ENCODE data around the gene ATP6V1F.

Gene ATP6V1F

DNA sequence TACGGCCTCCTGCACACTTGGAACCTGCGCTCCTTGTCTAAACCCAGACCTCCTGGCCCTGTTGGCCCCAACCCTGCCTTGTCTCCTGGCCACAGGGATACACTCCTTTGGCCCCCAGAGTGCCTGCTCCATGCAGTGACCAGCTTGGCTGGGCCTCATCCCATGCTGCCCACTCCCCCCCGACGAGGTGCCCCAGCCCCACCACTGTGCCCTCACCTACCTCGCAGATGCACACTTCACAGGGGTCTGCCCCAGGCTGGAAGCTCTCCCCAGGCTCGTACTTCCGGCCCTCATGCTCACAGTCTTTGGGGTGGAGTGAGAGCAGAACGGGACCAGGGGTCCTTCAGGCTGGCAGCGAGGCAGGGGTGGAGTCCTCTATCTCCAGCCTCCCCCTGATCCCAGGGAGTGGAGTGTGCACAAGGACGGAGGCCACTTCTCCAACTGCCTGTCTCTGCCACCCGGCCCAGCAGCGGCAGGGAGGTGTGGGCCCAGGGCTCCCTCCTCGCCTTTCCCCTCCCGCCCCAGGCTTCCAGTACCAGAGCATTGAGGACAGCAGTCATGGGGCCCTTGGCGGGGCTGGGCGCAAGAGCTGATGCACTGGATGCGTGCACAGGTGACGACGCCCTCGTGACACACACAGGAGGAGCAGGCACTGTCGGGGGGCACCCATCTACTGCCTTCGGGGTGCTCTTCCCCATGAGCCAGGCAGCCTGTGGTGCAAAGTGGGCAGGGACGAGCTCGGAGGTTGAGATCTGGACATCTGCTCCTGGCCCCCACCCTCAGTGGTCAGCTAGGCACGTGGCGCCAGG, 22.1 kb downstream of the ATP6V1F start:
- no peak for DNase-seq

GRCh38 chr7:128885370-128886187, 22.9 kb downstream of the ATP6V1F start:
- no peak for DNase-seq

DNA sequence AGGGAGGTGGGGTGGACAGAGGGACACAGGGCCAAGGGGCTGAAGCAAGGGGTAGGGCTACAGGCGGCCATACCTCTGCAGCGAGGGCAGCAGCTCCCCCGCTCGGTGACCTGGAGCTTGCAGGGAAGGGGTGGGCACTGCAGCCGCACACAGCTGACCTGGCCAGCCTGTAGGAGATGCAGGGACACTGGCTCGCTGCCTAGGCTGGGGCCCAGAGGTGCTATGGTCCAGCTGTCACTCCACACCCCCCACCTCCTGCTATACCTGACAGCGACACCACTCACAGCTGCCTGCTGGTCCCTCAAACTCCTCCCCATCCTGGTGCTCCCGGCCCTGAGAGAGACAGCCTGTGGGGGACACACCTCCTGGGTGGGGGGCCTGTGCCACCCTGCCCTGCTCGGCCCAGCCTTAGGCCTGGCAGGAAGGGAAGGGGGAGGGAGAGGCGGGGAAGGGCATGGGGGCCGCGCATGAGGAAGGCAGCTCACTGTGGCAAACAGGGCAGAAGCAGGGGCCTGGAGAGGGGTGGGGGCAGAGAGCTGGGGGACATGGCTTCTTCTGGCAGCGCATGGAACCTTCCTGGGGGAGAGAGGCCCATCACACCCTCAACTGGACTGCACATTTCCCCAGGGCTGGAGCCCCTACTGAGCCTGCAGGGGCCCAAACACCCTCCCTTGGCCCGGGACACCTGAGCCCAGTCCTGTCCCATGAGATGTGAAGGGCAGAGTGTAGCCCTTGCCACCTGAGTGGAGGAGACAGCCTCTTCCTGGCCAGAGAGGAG, 23.9 kb downstream of the ATP6V1F start:
- no peak for DNase-seq

DNA sequence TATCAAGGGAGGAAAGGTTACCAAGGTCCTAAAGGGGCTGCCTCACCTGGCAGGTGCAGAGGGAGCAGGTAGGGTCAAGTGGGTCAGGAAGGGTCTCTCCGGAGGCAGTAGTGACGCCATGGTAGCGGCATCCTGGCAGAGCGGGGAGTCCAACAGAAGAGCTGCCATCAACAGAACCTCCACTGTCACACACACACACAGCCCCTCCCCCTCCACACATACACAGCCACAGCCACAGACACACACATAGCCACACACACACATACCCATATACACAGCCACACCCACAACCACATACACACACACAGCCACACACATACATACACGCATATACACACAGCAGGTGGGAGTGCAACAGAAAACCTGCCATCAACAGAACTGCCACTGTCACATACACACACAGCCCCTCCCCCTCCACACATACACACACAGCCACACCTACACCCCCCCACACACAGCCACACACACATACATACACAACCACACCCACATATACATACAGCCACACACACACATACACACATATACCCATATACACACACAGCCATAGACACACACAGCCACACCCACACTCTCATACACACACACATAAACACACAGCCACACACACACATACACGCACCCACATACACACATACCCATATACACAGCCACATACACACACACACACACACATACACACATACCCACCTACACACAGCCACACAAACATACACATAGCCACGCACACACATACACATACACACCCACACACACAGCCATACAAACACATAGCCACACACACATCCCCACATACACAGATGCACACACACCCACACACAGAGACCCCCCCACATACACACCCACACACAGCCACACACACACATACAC, 24.7 kb downstream of the ATP6V1F start:
- no peak for DNase-seq

- DNase-seq = no peak
Measured at GRCh38 chr7:128888039-128888755, 25.5 kb downstream of the ATP6V1F start.

DNA sequence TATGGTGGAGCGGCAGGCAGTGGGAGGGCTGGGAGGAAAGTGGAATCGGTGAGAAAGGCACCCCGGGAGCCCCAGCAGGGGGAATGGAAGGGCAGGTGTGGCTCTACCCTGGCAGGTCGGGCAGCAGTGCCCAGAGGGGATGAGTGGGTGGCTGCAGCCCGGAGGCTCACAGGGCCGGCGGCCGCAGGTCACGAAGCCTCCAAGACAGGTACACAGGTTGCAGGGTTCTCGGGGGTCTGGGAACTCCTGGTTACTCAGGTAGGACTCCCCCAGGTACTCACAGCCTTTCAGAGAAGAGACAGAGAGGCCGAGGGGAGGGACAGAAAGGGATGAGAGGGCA, 26.1 kb downstream of the ATP6V1F start:
- DNase-seq = no peak

- no peak for DNase-seq
Measured at GRCh38 chr7:128889121-128889520, 26.5 kb downstream of the ATP6V1F start.

- DNase-seq = no peak
Measured at GRCh38 chr7:128890306-128891109, 27.9 kb downstream of the ATP6V1F start.

GRCh38 chr7:128891110-128891941, 28.7 kb downstream of the ATP6V1F start:
- DNase-seq = no peak

GRCh38 chr7:128891942-128892269, 29.2 kb downstream of the ATP6V1F start:
- DNase-seq = no peak

DNA sequence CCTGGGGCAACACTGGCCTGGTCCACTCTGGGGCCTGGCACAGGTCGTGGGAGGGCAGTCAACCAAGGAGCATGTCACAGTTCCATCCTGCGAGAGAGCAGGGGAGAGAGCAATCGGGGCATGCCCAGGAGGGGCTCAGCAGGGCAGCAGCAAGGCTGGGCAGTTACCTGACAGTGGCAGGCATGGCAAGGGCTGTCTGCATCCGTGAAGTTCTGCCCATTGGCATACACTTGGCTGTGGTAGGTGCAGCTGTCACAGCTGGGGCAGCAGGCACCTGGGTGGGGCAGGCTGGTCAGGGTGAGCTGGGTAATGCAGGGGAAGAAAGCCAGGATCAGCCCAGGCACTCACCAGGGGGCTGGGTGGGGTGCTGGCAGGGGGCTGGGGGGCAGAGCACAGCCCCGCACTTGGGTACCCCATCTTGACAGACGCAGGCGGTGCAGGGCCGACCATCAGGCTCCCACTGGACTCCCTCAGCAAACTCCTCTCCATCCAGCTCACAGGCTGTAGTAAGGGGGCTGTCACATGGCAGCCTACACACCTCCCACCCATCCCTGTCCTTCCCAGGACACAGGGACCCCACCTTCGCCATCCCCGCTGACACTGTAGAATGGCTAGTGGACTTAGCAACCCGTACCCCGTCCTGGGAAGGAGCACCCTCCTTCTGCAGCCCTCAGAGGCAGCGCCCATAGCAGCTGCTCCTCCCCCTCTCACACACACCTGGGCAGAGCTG, 30.0 kb downstream of the ATP6V1F start:
- no peak for DNase-seq

DNA sequence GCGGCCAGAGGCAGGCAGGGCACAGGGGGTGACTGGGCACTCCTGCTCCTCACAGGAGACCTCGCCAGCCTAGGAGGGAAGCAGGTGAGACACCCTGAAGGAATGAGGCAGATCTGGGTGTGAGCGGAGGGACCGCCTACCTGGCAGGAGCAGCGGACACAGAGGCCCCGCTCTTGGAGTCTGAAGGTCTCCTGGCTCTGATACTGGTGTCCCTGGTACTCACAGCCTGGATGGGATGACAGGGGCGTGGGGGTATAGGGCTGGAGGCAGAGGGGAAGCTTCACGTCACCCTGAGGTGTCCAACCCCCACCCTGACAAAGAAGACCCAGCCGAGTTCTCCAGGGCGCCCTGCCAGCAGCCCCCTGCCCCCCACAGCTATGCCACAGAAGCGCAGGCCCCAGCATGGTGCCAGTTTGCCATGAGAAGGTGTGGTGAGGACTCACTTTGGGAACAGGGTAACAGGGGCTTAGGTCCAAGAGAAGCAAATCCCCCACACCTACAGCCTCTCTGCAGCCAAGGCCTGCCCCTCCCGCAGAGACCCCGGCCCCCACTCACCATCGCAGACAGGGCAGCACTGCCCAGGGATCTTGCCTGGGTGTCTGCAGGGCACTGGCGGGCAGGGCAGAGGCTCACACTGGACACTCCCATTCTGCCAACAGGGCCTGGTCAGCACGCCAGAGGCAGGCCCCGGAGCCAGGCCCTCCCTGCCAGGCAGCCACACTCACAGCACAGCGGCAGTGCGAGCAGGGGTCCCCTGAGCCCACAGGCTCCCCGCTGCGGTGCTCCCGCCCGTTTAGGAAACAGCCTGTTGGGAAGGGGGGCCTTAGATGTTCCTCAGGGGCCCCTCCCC, 30.8 kb downstream of the ATP6V1F start:
- no peak for DNase-seq

- no peak for DNase-seq
Measured at GRCh38 chr7:128894101-128894440, 31.4 kb downstream of the ATP6V1F start.

- no peak for DNase-seq
Measured at GRCh38 chr7:128895320-128895719, 32.7 kb downstream of the ATP6V1F start.

DNA sequence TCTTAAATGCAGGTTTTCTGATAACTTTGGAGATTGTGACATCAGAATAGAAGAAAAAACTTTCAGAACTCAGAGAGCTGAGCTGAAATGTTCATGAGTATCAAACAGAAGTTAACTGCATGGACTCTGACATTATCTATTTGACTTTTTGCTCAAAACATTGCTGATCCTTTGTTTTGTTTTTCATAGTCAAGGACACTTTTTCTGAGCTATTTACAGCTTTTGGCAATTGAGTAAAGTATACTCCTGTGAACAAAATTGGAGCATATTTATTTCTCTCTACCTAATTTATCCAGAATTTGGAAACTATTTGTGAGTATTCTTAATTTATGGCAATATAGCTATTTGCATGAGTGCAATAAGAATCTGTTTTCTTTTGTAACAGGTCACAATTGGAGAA, 36.7 kb downstream of the ATP6V1F start:
- DNase-seq = no peak

DNA sequence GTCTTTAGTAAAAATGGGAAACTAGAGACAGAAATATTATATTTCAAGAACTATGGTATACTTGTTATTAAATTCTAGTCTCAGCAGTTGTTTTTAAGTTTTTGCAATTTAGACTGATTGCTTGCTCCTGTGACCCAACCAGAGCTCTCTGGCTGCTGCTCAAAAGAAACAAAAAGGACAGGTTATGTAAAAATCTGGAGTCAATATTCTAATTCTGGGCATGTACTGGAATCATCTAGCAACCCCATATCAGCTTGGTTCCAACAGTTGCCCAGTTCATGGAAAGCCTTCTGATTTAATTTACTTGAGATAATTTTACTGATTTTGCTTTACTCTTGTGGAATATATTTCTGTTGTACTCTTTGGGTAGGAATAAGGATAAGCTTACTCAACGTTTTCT, 37.6 kb downstream of the ATP6V1F start:
- no peak for DNase-seq

DNA sequence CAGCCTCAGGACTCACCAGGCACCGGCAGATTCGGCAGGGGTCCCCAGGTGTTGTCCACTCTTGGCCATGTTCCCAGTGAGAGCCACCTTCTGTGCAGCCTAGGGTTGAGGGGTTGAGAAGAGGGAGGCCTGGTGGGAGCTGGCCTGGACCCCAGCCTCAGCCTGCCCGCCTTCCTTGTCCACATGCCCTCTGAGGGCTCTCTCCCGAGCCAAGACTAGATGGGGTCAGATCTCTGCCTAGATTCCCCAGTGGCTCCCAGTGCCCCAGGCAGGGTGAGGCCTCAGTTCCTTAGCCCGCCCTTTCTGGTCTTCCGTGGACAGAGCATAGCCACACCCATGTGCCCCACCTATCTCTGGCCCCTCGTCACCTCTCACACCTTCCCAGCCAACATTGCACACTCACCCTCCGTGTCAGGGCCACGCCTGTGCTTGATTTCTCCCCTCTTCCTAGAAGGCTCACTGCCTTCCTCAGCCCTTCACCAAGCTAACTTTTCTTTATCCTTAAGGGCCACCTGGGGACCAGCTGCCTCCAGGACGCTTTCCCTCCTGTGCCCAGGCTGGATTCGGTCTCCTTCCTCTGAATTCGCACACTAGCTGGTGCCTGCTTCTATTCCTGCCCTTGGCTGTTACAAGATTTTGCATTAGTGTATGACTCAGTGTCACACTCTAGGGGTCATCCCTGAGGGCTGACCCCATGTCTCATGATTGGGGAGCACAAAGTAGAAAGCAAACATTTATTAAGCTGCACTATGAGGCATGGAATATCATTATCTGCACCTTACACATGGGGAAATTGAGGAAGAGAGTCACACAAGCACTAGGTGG, 40.3 kb downstream of the ATP6V1F start:
- no peak for DNase-seq
